HG03378 (cell line): ENCODE results near the gene C2CD4C.
"Not testable (repeated sequence)": the region's sequence is repeated elsewhere in the genome, so short reads cannot be mapped to it uniquely, and the experiment has no call there.

ENCODE experiments used
- ATAC-seq: cut with Tn5 transposase; IDR thresholded peaks from one replicate; pipeline ENCODE4 v1.9.1; 2021; ENCODE audit warnings: mild to moderate bottlenecking, moderate library complexity; ENCODE audit not compliant: unreplicated experiment

Gene C2CD4C

GRCh38 chr19:368630-369024 lies 40.3 kb downstream of the C2CD4C start:
- ATAC-seq = no peak

GRCh38 chr19:367963-368629 lies 40.9 kb downstream of the C2CD4C start:
- no peak for ATAC-seq

- no peak for ATAC-seq
Measured at GRCh38 chr19:367561-367960, 41.4 kb downstream of the C2CD4C start.

- no peak for ATAC-seq
Measured at GRCh38 chr19:366951-367350, 42.0 kb downstream of the C2CD4C start.

DNA sequence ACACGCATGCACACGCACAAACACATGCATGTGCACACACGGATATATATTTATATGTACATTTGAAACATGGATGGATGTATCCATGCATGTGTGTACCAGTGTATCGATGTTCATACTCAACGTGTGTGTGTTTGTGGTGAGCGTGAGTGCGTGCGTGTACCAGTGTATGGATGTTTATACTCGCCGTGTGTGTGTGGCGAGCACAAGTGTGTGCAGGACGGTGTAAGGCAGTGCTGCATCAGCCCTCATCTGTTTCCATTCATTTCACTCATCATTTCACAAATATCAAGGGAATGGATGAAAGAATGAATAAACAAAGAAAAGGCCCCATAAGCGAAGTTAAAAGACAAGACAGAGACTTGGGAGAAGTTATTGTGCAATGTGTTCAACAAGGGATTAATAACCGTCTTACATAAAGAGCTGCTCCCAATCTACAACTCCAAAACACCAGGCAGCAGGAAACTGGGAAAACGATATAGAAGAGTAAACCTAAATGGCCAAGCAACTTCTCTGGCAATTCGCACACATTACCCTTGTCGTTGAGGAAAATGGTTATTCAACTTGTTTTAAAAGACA lies 42.7 kb downstream of the C2CD4C start:
- no peak for ATAC-seq

- ATAC-seq = no peak
Measured at GRCh38 chr19:364496-365287, 44.3 kb downstream of the C2CD4C start.

GRCh38 chr19:362683-363082 lies 46.3 kb downstream of the C2CD4C start:
- ATAC-seq = no peak

DNA sequence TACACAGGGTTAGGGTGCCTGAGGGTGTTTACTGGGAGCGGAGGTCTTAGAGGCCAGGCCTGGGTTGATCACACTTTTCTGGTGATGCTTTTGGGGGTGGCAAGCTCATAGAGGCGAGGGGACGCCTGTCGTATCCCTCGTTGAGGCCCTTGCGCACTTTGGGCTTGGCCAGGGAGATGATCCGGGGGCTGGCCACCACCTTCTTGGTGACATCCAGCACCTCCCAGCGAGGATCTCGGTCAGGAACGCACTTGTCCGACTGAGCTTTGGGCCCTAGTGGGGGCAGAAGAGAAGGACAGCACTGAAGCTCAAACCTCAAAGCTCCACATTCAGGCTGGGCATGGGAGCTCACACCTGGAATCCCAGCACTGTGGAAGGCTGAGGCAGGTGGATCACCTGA lies 46.8 kb downstream of the C2CD4C start:
- ATAC-seq = no peak

DNA sequence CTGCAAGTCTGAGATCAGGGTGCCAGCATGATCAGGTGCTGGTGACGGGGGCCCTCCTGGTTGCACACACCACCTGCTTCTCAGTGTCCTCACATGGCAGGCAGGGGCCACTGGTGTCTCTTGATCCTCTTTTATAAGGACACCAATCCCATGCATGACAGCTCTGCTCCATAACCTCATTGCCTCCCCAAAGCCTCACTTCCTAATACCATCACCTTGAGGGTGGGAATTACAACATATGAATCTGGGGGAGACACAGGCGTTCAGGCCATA lies 49.4 kb downstream of the C2CD4C start:
- ATAC-seq = no peak

DNA sequence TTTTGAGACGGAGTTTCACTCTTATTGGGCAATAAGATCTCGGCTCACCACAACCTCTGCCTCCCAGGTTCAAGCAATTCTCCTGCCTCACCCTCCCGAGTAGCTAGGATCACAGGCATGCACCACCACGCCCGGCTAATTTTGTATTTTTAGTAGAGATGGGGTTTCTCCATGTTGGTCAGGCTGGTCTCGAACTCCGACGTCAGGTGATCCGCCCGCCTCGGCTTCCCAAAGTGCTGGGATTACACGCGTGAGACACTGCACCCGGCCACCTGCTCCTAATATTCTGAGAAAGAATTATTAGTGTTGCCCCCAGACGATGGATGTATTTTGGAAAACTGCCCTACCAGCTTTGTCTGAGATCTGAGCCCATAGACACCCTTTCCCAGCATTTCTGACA lies 53.4 kb downstream of the C2CD4C start:
- not testable (repeated sequence) for ATAC-seq
